GM15510 (cell line): ENCODE measurements around the gene ELMOD1.

Source experiments
- POLR2A ChIP-seq: IDR thresholded peaks from 3 replicates; pipeline ENCODE4 v1.6.1; 2011; ENCODE audit warnings: borderline replicate concordance; ENCODE audit not compliant: insufficient read length; ENCODE audit errors: extremely low read depth

Gene ELMOD1

GRCh38 chr11:107661656-107662055, 70.7 kb downstream of the ELMOD1 start:
- TF ChIP-seq POLR2A, result no peak

- TF ChIP-seq POLR2A, result no peak
These were observed 74.1 kb downstream of the ELMOD1 start for GRCh38 chr11:107665018-107665417.

- TF ChIP-seq POLR2A, result no peak
These were observed 76.1 kb downstream of the ELMOD1 start for GRCh38 chr11:107666911-107667613.

- no peak for TF ChIP-seq POLR2A
These were observed 78.3 kb downstream of the ELMOD1 start for GRCh38 chr11:107669191-107669740.

- TF ChIP-seq POLR2A, result no peak
These were observed 79.1 kb downstream of the ELMOD1 start for GRCh38 chr11:107669893-107670601.

GRCh38 chr11:107675902-107676301, 85.0 kb downstream of the ELMOD1 start:
- TF ChIP-seq POLR2A, result no peak

GRCh38 chr11:107676336-107677057, 85.5 kb downstream of the ELMOD1 start:
- TF ChIP-seq POLR2A, result no peak

- no peak for TF ChIP-seq POLR2A
These were observed 87.1 kb downstream of the ELMOD1 start for GRCh38 chr11:107677924-107678631.

- TF ChIP-seq POLR2A, result no peak
These were observed 87.7 kb downstream of the ELMOD1 start for GRCh38 chr11:107678632-107678971.

GRCh38 chr11:107679255-107680024, 88.5 kb downstream of the ELMOD1 start:
- TF ChIP-seq POLR2A, result no peak

GRCh38 chr11:107682171-107682570, 91.2 kb downstream of the ELMOD1 start:
- no peak for TF ChIP-seq POLR2A

GRCh38 chr11:107682572-107682971, 91.6 kb downstream of the ELMOD1 start:
- TF ChIP-seq POLR2A, result no peak

- no peak for TF ChIP-seq POLR2A
These were observed 92.1 kb downstream of the ELMOD1 start for GRCh38 chr11:107683061-107683460.

GRCh38 chr11:107683807-107684206, 92.9 kb downstream of the ELMOD1 start:
- no peak for TF ChIP-seq POLR2A
